ENCODE data around the gene THRB.

The THRB gene

DNA sequence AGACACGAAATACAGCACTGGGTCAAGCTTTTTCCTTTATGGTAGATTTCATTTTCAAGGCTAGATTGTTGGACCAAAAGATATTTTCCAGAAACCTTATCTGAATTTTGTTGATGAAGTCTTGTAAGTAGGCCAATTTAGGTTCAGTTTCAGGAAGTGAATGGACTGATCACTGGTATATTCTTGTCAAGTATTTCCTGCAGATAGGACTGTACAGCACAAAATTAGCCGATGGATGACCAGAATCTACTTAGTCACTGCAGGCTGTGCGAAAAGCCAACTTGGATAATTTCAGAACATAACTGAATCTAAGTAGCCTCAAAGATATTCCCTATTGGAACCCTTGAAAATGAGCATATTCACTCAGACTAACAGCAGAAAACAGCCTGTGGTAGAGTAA is 343.1 kb downstream of the THRB start:
- DNase-seq (ENCODE audit: extremely low spot score), result no peak
- TF ChIP-seq, protein P1, sequence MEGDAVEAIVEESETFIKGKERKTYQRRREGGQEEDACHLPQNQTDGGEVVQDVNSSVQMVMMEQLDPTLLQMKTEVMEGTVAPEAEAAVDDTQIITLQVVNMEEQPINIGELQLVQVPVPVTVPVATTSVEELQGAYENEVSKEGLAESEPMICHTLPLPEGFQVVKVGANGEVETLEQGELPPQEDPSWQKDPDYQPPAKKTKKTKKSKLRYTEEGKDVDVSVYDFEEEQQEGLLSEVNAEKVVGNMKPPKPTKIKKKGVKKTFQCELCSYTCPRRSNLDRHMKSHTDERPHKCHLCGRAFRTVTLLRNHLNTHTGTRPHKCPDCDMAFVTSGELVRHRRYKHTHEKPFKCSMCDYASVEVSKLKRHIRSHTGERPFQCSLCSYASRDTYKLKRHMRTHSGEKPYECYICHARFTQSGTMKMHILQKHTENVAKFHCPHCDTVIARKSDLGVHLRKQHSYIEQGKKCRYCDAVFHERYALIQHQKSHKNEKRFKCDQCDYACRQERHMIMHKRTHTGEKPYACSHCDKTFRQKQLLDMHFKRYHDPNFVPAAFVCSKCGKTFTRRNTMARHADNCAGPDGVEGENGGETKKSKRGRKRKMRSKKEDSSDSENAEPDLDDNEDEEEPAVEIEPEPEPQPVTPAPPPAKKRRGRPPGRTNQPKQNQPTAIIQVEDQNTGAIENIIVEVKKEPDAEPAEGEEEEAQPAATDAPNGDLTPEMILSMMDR (IDR thresholded peaks at IDR 0.05; ENCODE audit: control extremely low read depth, extremely low read depth, low read depth, missing control alignments), result no peak
- ChIA-PET POLR2A (no interaction called here), CTCF (no interaction called here)

DNA sequence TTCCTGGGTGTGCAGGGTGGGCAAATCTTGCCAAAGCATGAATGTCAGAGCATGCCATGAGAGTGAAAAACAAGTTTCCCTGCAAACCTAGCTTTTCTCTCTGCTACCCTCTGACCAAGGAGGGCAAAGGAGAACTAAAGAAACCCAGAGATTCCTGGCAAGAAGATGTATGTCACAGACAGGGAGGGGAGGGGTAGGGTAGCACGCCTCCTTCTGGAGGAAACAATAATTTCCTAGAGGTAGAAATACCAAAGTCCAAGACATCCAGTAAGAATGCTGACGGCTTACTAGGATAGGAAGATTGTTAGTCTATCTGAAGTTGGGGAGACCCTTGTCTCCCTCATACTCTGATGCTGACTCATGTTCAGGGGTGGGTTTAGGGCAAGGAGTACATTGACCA is 345.6 kb downstream of the THRB start:
- no peak for DNase-seq (ENCODE audit: extremely low spot score)
- ChIA-PET CTCF (interaction anchor here (1.1 kb wide), 1 partner anchor 53 kb away, joined by 3 read pairs; no protein-coding TSS in a partner anchor), POLR2A (no interaction called here)
- TF ChIP-seq, protein P1 (IDR thresholded peaks at IDR 0.05; ENCODE audit: control extremely low read depth, extremely low read depth, low read depth, missing control alignments), result no peak

DNA sequence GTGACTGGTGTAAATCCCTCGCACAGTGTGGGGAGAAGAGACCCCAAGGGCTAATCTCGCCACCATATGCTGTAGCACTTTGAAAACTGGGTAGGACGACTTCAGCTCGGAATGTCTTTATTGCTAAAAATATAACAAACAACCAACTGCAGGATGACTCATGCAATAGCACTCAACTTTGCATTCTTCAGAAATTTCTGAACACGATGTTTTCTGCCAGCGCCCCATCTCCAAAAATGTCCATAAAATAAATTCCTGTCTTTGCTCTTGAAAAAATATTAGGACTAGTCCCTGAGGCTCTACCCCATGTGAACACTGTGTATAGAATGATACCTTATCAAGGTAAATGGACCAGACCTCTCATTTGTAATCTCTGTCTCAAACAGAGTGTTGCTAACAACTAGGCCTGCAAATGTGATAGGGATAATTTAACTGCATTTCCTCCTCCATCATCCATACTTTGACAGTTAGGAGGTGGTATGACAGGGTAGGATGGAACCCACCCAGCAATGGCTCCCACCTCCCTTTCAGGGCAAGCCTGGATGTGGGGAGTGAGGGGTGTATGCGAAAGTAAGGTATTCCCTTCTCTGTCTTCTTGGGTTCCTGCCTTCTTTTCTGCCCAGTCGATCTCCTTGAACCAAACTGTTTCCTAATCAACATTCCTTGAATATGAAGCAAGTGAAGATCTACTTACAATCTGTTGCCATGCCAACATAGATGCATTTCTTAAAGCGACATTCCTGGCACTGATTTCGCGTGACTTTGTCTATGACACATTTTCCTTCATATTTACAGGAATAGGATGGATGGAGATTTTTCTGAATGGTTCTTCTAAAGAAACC is 348.4 kb downstream of the THRB start:
- ChIA-PET CTCF (interaction anchor here (1.0 kb wide), 1 partner anchor 21 kb away, joined by 4 read pairs; no protein-coding TSS in a partner anchor), POLR2A (no interaction called here)
- no peak for DNase-seq (ENCODE audit: extremely low spot score)
- TF ChIP-seq, protein P1 (IDR thresholded peaks at IDR 0.05; ENCODE audit: control extremely low read depth, extremely low read depth, low read depth, missing control alignments), result no peak

DNA sequence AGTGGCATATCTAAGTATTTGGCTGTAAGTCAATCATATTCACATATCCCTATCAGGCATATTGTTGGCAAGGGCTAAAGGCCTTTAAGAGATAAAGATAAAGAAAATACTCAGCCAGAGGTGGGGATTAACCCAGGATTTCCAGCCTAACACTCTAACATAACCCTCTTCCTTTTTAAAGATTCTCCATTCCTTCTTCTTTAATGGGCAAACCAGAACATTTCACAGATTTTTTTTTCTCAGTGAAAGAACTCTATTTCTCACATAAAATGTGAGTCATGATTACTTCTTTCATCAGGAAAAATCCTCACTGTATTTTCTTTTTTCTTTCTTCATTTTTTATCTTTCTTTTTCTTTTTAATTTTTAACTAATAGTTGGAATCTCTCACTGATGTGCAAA is 349.2 kb downstream of the THRB start:
- TF ChIP-seq, protein P1 (IDR thresholded peaks at IDR 0.05; ENCODE audit: control extremely low read depth, extremely low read depth, low read depth, missing control alignments), result no peak
- ChIA-PET POLR2A (no interaction called here), CTCF (no interaction called here)
- no peak for DNase-seq (ENCODE audit: extremely low spot score)

DNA sequence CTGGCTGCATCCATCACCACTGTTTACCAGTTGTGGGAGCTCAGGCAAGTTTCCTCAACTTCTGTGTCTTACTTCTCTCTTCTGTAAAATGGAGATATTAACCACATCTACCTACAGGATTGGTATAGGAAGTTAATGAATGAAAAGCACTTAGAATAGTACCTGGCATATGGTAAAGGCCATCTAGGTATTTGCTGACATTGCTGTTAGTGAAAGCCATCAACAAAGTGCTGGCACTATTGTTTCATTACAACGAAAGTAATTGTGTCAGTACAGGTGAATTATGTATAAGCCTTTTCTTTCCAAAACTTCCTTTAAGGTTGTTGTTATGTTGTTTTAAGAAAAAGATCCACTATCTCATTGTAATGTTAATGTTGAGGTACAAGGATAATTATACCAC is 352.5 kb downstream of the THRB start:
- ChIA-PET POLR2A (no interaction called here), CTCF (interaction anchor here (2.4 kb wide), 1 partner anchor 10 kb away, joined by 7 read pairs; no protein-coding TSS in a partner anchor)
- TF ChIP-seq, protein P1 (IDR thresholded peaks at IDR 0.05; ENCODE audit: control extremely low read depth, extremely low read depth, low read depth, missing control alignments), result no peak
- no peak for DNase-seq (ENCODE audit: extremely low spot score)

DNA sequence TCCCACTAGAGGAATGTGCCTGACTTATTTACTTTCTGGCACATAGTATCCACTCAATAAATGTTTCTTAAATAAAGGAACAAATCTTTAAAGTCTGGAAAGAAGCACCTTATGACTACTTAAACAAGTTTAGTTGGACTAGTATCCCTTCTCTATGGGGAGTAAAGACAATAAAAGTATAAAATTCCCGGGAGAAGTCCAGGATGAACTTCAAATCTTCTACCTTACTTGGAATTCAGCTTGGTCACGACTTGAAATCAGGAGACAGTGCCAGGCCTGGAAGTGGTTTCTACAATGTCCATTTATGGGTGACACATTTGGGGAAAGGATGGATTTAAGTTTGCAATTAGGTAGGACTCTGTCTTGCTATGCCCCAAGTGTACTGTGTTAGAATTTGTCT is 353.1 kb downstream of the THRB start:
- TF ChIP-seq, protein P1 (IDR thresholded peaks at IDR 0.05; ENCODE audit: control extremely low read depth, extremely low read depth, low read depth, missing control alignments), result no peak
- POLR2A ChIA-PET, result no interaction called here
- DNase-seq (ENCODE audit: extremely low spot score), result no peak
- CTCF ChIA-PET, result interaction anchor here (2.4 kb wide), 1 partner anchor 9 kb away, joined by 7 read pairs; no protein-coding TSS in a partner anchor
